AG04449 (cell line): ENCODE data around the gene CNEP1R1.

ENCODE experiments used
- CTCF ChIA-PET: fragments of 350-600 bp; formaldehyde crosslinking; extraction: SDS; loops from one replicate; lab custom pipeline; 2021; ENCODE audit warnings: antibody characterized with exemption; lab: Yijun Ruan, JAX
- POLR2A ChIA-PET: fragments of 400-600, 350-600 bp; formaldehyde crosslinking; extraction: SDS; loops from one replicate; lab custom pipeline; 2020; ENCODE audit warnings: antibody characterized with exemption, inconsistent platforms; lab: Yijun Ruan, JAX
- DNase-seq: peaks from one replicate; pipeline ENCODE4 v3.0.0-alpha.2; 2010; ENCODE audit warnings: low read depth, low spot score
- H3K4me3 ChIP-seq: 2 replicates; pipeline ENCODE4 v1.5.1; 2011; ENCODE audit warnings: low read depth, mild to moderate bottlenecking, control low read depth, low read length
- TF ChIP-seq, protein P1 (sequence below): IDR thresholded peaks from one replicate; pipeline ENCODE4 v1.5.1; 2011; ENCODE audit warnings: mild to moderate bottlenecking, moderate library complexity, low read length, control low read depth, inconsistent platforms; ENCODE audit not compliant: insufficient read depth; ENCODE audit errors: missing control alignments

The CNEP1R1 gene

DNA sequence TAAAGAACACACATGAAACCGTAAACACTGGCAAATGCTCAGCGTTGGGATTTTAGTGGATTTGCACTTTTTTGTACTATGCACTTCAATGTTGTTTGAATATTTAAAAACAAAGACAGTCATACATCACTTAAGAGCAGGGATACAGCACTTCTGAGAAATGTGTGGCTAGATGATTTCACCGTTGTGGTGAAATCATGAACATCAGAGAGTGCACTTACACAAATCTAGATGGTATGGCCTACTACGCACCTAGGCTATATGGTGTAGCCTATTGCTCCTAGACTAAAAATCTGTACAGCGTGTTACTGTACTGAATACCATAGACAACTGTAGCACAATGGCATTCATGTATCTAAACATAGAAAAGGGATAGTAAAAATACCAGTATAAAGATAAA is 37.6 kb upstream of the CNEP1R1 start:
- CTCF ChIA-PET = no interaction called here
- no peak for DNase-seq
- POLR2A ChIA-PET = no interaction called here
- H3K4me3 ChIP-seq = no peak overlapping the region
- TF ChIP-seq, protein P1, sequence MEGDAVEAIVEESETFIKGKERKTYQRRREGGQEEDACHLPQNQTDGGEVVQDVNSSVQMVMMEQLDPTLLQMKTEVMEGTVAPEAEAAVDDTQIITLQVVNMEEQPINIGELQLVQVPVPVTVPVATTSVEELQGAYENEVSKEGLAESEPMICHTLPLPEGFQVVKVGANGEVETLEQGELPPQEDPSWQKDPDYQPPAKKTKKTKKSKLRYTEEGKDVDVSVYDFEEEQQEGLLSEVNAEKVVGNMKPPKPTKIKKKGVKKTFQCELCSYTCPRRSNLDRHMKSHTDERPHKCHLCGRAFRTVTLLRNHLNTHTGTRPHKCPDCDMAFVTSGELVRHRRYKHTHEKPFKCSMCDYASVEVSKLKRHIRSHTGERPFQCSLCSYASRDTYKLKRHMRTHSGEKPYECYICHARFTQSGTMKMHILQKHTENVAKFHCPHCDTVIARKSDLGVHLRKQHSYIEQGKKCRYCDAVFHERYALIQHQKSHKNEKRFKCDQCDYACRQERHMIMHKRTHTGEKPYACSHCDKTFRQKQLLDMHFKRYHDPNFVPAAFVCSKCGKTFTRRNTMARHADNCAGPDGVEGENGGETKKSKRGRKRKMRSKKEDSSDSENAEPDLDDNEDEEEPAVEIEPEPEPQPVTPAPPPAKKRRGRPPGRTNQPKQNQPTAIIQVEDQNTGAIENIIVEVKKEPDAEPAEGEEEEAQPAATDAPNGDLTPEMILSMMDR = no peak

DNA sequence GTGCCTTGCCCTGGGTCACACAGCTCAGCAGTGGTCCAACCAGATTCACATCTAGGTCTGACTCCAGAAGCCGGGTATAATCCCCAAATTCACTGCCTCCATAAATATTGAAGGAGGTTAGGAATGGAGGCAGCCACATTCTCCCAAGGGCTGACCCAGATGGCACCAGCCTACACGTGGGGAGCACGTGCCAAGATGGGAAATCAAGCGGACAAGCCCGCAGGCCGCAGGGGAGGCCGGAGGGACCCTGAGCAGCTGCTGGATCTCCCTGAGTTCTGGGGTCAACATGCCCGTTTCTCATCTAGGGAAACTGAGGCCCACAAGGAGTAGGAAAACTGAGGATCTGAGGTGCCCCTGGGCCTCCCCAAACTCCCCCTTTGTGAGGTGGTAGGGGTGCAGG is 32.2 kb upstream of the CNEP1R1 start:
- ChIA-PET POLR2A (no interaction called here), CTCF (no interaction called here)
- TF ChIP-seq, protein P1 = no peak

DNA sequence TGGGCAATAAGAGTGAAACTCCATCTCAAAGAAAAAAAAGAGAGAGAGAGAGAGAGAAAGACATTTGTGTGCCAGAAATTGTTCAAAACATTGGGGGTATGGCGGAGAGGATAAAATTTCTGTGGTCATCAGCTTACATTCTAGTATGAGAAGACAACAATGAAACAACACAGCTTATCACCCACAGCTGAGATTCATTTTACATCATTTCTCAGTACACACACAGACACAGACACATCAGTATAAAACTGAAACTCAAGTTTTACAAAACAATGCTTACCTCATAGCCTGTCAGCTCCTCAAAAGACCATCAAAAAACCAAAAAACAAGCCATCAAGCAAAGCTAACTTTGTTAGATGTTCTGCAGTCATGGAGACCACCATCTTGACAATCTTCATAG is 31.4 kb upstream of the CNEP1R1 start:
- CTCF ChIA-PET = interaction anchor here (1.6 kb wide), 1 partner anchor 32 kb away, joined by 4 read pairs; the partner anchor contains the start of gene CNEP1R1
- TF ChIP-seq, protein P1 = no peak
- H3K4me3 ChIP-seq = no peak overlapping the region
- POLR2A ChIA-PET = no interaction called here
- DNase-seq = no peak

More for the DNA sequence above, 32.2 kb upstream of the CNEP1R1 start:
- DNase-seq = no peak
- H3K4me3 ChIP-seq = no peak overlapping the region

DNA sequence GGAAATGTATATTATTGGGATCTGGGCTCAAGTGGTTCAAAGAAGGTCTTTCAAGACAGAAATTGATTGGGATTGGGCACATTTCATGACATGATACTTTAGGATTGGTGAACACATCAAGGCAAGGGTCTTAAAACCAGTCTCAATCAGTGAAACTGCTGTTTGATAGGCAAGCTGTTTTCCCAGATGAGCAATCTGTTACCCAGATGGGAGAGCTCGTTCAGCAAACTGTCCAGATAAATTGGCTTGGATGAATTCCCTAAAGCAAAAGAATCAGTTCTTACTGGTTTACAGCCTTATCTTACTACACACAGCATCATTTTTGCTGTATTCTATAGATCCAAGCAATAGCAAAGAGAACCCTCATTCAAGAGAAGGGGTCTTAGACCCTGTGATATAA is 31.0 kb upstream of the CNEP1R1 start:
- TF ChIP-seq, protein P1 = no peak
- DNase-seq = no peak
- ChIA-PET POLR2A (no interaction called here), CTCF (interaction anchor here (1.6 kb wide), 1 partner anchor 31 kb away, joined by 4 read pairs; the partner anchor contains the start of gene CNEP1R1)
- no peak overlapping the region for H3K4me3 ChIP-seq

DNA sequence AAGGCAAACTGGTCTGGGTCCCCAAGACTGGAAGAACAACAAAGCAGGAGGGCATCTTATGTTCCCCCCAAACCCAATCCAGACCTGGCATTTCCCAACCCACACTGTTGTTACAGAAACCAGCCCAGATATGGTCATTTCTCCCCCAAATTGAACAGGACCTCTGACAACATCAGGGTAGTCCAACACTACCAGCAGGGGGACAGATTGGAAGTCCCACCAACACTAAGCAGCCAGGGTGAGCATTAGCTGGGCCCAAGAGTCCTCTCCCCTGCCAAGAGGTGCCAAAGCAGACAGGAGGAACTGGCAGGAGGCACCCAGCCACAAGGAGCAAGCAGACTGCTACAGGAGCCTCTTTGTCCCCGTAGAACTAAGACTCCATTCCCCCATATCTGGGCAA is 29.3 kb upstream of the CNEP1R1 start:
- POLR2A ChIA-PET = no interaction called here
- no peak for DNase-seq
- TF ChIP-seq, protein P1 = no peak
- H3K4me3 ChIP-seq = no peak overlapping the region
- CTCF ChIA-PET = no interaction called here

DNA sequence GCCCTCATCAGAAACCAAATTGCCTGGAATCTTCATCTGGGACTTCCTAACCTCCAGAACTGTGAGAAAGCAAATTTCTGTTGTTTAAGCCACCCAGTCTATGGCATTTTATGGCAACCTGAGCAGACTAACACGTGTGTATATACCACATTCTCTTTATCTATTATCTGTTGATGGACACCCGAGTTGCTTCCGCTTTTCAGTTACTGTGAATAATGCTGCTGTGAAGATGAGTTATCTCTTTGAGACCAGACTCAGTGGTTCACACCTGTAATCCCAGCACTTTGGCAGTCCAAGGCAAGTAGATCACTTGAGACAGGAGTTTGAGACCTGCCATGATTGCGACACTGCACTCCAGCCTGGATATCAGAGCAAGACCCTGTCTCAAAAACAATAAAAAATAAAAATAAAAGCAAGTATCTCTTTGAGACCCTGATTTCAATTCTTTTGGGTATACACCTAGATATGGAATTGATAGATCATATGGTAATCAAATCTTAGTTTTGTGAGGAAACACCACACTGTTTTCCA is 27.2 kb upstream of the CNEP1R1 start:
- no peak overlapping the region for H3K4me3 ChIP-seq
- no peak for DNase-seq
- CTCF ChIA-PET = interaction anchor here (1.8 kb wide), 1 partner anchor 27 kb away, joined by 5 read pairs; the partner anchor contains the start of gene CNEP1R1
- POLR2A ChIA-PET = no interaction called here
- TF ChIP-seq, protein P1 = no peak
